ENCODE measurements around the gene KLF9.

KLF9 gene

GRCh38 chr9:70363760-70364159, 50.7 kb downstream of the KLF9 start:
- WGBS (ENCODE audit: insufficient coverage, insufficient read length) = no CpG with 5 or more reads among the region's 7 CpGs
- H3K4me3 ChIP-seq (ENCODE audit: low read length) = no peak overlapping the region
- H3K9me3 ChIP-seq (ENCODE audit: control insufficient read depth, insufficient read depth, low read length) = no peaks in the 10 kb centered on the region

DNA sequence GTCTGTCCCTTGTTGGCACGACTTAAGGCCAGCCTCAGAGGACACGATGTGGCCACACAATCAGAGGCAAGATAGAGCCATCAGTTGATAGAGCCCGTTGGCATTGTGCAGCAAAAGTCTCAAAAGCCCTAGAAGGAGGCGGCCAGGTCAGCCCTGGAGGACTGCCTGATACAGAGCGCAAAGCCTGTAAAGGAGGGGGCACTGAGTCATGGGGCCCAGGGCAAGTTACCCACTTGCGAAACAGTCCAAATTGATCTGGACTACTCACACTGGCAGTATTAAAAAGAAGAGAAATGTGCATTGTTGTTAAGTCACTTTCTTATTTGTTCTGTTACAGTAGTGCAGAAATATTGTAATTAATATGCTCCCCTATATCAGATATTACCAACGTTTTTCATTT, 51.5 kb downstream of the KLF9 start:
- DNase-seq (ENCODE audit: low read depth, low spot score) = no peak
- Histone ChIP-seq H3K27me3 (ENCODE audit: control insufficient read depth, insufficient read depth, low read length) (no peaks in the 10 kb centered on the region), H3K4me1 (ENCODE audit: control insufficient read depth, insufficient read depth, low read length) (no peaks in the 10 kb centered on the region), H3K4me3 (ENCODE audit: low read length) (no peak overlapping the region), H3K36me3 (ENCODE audit: control insufficient read depth, insufficient read depth, low read length) (no peaks in the 10 kb centered on the region), H3K27ac (ENCODE audit: low read length) (no peak overlapping the region), H3K9me3 (ENCODE audit: control insufficient read depth, insufficient read depth, low read length) (no peaks in the 10 kb centered on the region)
- no CpG with 5 or more reads among the region's 7 CpGs for WGBS (ENCODE audit: insufficient coverage, insufficient read length)

More at GRCh38 chr9:70363760-70364159, 50.7 kb downstream of the KLF9 start:
- H3K36me3 ChIP-seq (ENCODE audit: control insufficient read depth, insufficient read depth, low read length) = no peaks in the 10 kb centered on the region
- H3K27me3 ChIP-seq (ENCODE audit: control insufficient read depth, insufficient read depth, low read length) = no peaks in the 10 kb centered on the region
- H3K27ac ChIP-seq (ENCODE audit: low read length) = no peak overlapping the region
- DNase-seq (ENCODE audit: low read depth, low spot score) = no peak
- no peaks in the 10 kb centered on the region for H3K4me1 ChIP-seq (ENCODE audit: control insufficient read depth, insufficient read depth, low read length)

DNA sequence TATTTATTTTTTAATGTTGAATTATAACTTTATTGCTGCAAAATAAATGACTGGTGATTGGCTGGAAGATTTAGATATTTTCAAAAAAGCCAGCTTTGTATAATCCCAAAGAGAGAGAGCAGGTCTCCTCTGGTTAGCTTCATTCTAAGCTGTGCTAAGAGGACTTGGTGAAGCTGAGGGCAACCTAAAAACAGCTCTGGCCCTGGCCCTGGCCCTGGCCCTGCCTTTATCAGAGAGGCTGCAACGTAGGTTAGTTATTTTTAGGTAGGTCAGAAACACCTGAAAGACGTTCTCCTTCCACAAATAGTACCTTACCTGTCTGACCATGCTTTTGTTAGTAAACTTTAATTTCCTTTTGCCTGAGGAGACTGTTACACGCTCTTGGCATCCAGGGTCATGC, 58.7 kb downstream of the KLF9 start:
- WGBS (ENCODE audit: insufficient coverage, insufficient read length) = no CpG with 5 or more reads among the region's 3 CpGs
- Histone ChIP-seq H3K27ac (ENCODE audit: low read length) (no peak overlapping the region), H3K4me1 (ENCODE audit: control insufficient read depth, insufficient read depth, low read length) (no peaks in the 10 kb centered on the region), H3K27me3 (ENCODE audit: control insufficient read depth, insufficient read depth, low read length) (no peaks in the 10 kb centered on the region), H3K4me3 (ENCODE audit: low read length) (no peak overlapping the region), H3K9me3 (ENCODE audit: control insufficient read depth, insufficient read depth, low read length) (no peaks in the 10 kb centered on the region), H3K36me3 (ENCODE audit: control insufficient read depth, insufficient read depth, low read length) (no peaks in the 10 kb centered on the region)
- no peak for DNase-seq (ENCODE audit: low read depth, low spot score)

DNA sequence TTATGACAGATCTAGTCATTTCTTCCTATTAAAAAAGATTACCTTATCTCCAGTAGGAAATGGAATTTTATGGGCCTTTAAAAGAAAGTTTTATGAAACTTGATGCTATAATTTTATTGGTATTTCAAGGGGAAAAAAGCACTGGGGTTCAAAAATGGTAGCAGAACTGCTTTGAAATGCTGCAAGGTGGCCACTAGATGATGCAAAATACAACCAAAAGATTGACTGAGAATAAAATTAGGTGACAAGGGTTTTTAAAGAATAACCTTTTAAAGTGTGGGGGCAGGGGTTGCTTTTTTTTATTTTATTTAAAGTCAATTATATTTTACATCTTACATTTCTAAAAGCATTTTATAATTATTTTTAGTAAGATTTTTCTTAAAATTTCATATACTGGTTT, 61.7 kb downstream of the KLF9 start:
- Histone ChIP-seq H3K4me3 (ENCODE audit: low read length) (no peak overlapping the region), H3K27ac (ENCODE audit: low read length) (no peak overlapping the region), H3K27me3 (ENCODE audit: control insufficient read depth, insufficient read depth, low read length) (no peaks in the 10 kb centered on the region), H3K9me3 (ENCODE audit: control insufficient read depth, insufficient read depth, low read length) (no peaks in the 10 kb centered on the region), H3K4me1 (ENCODE audit: control insufficient read depth, insufficient read depth, low read length) (no peaks in the 10 kb centered on the region), H3K36me3 (ENCODE audit: control insufficient read depth, insufficient read depth, low read length) (no peaks in the 10 kb centered on the region)
- DNase-seq (ENCODE audit: low read depth, low spot score) = no peak

DNA sequence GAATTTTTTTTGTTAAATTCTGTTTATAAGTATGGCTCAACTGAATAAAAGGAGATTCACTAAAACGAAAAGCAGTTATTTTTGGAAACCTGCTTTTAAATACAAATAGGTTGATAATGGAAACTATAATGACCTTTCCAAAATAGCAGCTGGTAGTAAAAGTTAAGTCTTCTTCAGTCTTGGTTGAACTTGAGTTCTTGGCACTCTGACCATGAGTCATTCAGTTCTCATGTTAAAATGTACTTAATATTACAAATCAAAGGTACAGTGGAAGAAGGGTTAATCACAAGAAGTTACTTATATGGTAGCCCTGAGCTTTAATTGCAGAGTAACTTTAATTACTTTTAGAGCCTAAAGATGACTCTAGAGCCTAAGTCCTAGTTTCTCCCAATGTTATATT, 62.1 kb downstream of the KLF9 start:
- no peaks in the 10 kb centered on the region for H3K36me3 ChIP-seq (ENCODE audit: control insufficient read depth, insufficient read depth, low read length)
- H3K4me3 ChIP-seq (ENCODE audit: low read length) = no peak overlapping the region
- H3K27ac ChIP-seq (ENCODE audit: low read length) = no peak overlapping the region
- H3K27me3 ChIP-seq (ENCODE audit: control insufficient read depth, insufficient read depth, low read length) = no peaks in the 10 kb centered on the region
- no CpG with 5 or more reads among the region's 1 CpG for WGBS (ENCODE audit: insufficient coverage, insufficient read length)
- H3K9me3 ChIP-seq (ENCODE audit: control insufficient read depth, insufficient read depth, low read length) = no peaks in the 10 kb centered on the region
- no peak for DNase-seq (ENCODE audit: low read depth, low spot score)
- H3K4me1 ChIP-seq (ENCODE audit: control insufficient read depth, insufficient read depth, low read length) = no peaks in the 10 kb centered on the region

DNA sequence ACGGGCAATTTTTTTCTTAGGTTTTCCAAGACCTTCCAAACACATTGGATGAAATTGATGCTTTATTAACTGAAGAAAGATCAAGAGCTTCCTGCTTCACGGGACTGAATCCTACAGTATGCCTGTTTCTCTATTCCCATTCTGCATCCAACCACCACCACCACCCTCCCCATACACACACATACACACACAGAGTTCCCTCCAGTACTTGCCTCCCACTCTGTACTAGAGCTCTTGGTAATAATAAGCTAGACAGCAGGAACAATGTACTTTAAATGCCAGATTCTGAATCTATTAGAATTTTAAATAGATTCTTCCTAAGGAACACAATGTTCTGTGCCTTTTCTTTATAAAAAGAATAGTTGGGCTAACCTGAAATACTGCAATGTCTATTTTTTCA, 67.4 kb downstream of the KLF9 start:
- no peaks in the 10 kb centered on the region for H3K36me3 ChIP-seq (ENCODE audit: control insufficient read depth, insufficient read depth, low read length)

DNA sequence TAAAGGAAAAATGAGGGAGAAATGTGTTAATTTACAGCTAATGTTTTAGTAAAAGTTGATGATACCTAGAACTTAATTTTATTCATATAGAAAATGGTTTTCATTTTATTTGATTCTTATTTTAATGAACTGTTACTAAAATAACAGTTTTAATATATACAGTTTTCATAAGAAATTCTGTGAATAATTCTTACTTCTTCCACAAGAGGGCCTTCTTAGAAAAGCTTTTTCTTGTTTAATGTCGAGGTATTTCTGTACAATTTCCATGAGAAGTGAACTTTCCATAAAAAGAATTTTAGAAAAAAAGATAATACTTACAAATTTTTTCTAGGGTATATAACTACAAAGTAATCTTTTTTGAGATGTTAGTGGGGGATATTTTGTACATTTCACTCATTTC, 73.9 kb downstream of the KLF9 start:
- Histone ChIP-seq H3K9me3 (ENCODE audit: control insufficient read depth, insufficient read depth, low read length) (no peaks in the 10 kb centered on the region), H3K27ac (ENCODE audit: low read length) (no peak overlapping the region), H3K27me3 (ENCODE audit: control insufficient read depth, insufficient read depth, low read length) (no peaks in the 10 kb centered on the region), H3K4me3 (ENCODE audit: low read length) (no peak overlapping the region), H3K36me3 (ENCODE audit: control insufficient read depth, insufficient read depth, low read length) (no peaks in the 10 kb centered on the region), H3K4me1 (ENCODE audit: control insufficient read depth, insufficient read depth, low read length) (no peaks in the 10 kb centered on the region)
- no peak for DNase-seq (ENCODE audit: low read depth, low spot score)
- WGBS (ENCODE audit: insufficient coverage, insufficient read length) = no CpG with 5 or more reads among the region's 1 CpG

More for the DNA sequence above, 67.4 kb downstream of the KLF9 start:
- WGBS (ENCODE audit: insufficient coverage, insufficient read length) = no CpG with 5 or more reads among the region's 2 CpGs
- Histone ChIP-seq H3K4me1 (ENCODE audit: control insufficient read depth, insufficient read depth, low read length) (no peaks in the 10 kb centered on the region), H3K27ac (ENCODE audit: low read length) (no peak overlapping the region), H3K4me3 (ENCODE audit: low read length) (no peak overlapping the region), H3K9me3 (ENCODE audit: control insufficient read depth, insufficient read depth, low read length) (no peaks in the 10 kb centered on the region), H3K27me3 (ENCODE audit: control insufficient read depth, insufficient read depth, low read length) (no peaks in the 10 kb centered on the region)
- no peak for DNase-seq (ENCODE audit: low read depth, low spot score)
